ENCODE results near the gene CTNNBIP1.

CTNNBIP1 gene

GRCh38 chr1:9844756-9845155 lies 65.3 kb downstream of the CTNNBIP1 start:
- no peaks in the 10 kb centered on the region for H4K20me1 ChIP-seq (ENCODE audit: insufficient read depth)
- H3K4me3 ChIP-seq (IDR thresholded peaks at IDR 0.05; ENCODE audit: insufficient read depth, low read depth, low read length) = no peak overlapping the region
- no peaks in the 10 kb centered on the region for H3K27me3 ChIP-seq (ENCODE audit: insufficient read depth, low read depth)
- no peaks in the 10 kb centered on the region for H3K4me1 ChIP-seq (ENCODE audit: low read depth, poor library complexity, severe bottlenecking)
- TF ChIP-seq CTCF (conservative IDR thresholded peaks at IDR 0.05; ENCODE audit: low read depth, low read length) = no peak
- no peak overlapping the region for H3K9ac ChIP-seq
- no peak overlapping the region for H3K4me2 ChIP-seq
- H3K27ac ChIP-seq = no peak overlapping the region
- no peaks in the 10 kb centered on the region for H3K36me3 ChIP-seq (ENCODE audit: insufficient read depth)
- H3K79me2 ChIP-seq (ENCODE audit: insufficient read depth, low read depth) = no peaks in the 10 kb centered on the region
- H2AFZ ChIP-seq (ENCODE audit: low read depth) = no peak overlapping the region

- no peak overlapping the region for H3K27ac ChIP-seq
- no peaks in the 10 kb centered on the region for H3K4me1 ChIP-seq (ENCODE audit: low read depth, poor library complexity, severe bottlenecking)
- no peak for TF ChIP-seq CTCF (conservative IDR thresholded peaks at IDR 0.05; ENCODE audit: low read depth, low read length)
- no peaks in the 10 kb centered on the region for H3K27me3 ChIP-seq (ENCODE audit: insufficient read depth, low read depth)
- no peaks in the 10 kb centered on the region for H3K36me3 ChIP-seq (ENCODE audit: insufficient read depth)
- H4K20me1 ChIP-seq (ENCODE audit: insufficient read depth) = no peaks in the 10 kb centered on the region
- H2AFZ ChIP-seq (ENCODE audit: low read depth) = no peak overlapping the region
- no peak overlapping the region for H3K4me3 ChIP-seq (IDR thresholded peaks at IDR 0.05; ENCODE audit: insufficient read depth, low read depth, low read length)
- H3K4me2 ChIP-seq = no peak overlapping the region
- H3K9ac ChIP-seq = no peak overlapping the region
- H3K79me2 ChIP-seq (ENCODE audit: insufficient read depth, low read depth) = no peaks in the 10 kb centered on the region
Observed at GRCh38 chr1:9844106-9844505, 66.0 kb downstream of the CTNNBIP1 start.

GRCh38 chr1:9843576-9843945 lies 66.5 kb downstream of the CTNNBIP1 start:
- Histone ChIP-seq H4K20me1 (ENCODE audit: insufficient read depth) (no peaks in the 10 kb centered on the region), H3K27me3 (ENCODE audit: insufficient read depth, low read depth) (no peaks in the 10 kb centered on the region), H3K4me3 (IDR thresholded peaks at IDR 0.05; ENCODE audit: insufficient read depth, low read depth, low read length) (no peak overlapping the region), H2AFZ (ENCODE audit: low read depth) (no peak overlapping the region), H3K4me1 (ENCODE audit: low read depth, poor library complexity, severe bottlenecking) (no peaks in the 10 kb centered on the region), H3K79me2 (ENCODE audit: insufficient read depth, low read depth) (no peaks in the 10 kb centered on the region), H3K9ac (no peak overlapping the region), H3K36me3 (ENCODE audit: insufficient read depth) (no peaks in the 10 kb centered on the region), H3K27ac (no peak overlapping the region), H3K4me2 (no peak overlapping the region)
- no peak for TF ChIP-seq CTCF (conservative IDR thresholded peaks at IDR 0.05; ENCODE audit: low read depth, low read length)

GRCh38 chr1:9842781-9843575 lies 67.1 kb downstream of the CTNNBIP1 start:
- Histone ChIP-seq H3K27me3 (ENCODE audit: insufficient read depth, low read depth) (no peaks in the 10 kb centered on the region), H3K36me3 (ENCODE audit: insufficient read depth) (no peaks in the 10 kb centered on the region), H3K27ac (no peak overlapping the region), H3K4me1 (ENCODE audit: low read depth, poor library complexity, severe bottlenecking) (no peaks in the 10 kb centered on the region), H4K20me1 (ENCODE audit: insufficient read depth) (no peaks in the 10 kb centered on the region), H3K79me2 (ENCODE audit: insufficient read depth, low read depth) (no peaks in the 10 kb centered on the region), H2AFZ (ENCODE audit: low read depth) (no peak overlapping the region), H3K9ac (no peak overlapping the region), H3K4me3 (IDR thresholded peaks at IDR 0.05; ENCODE audit: insufficient read depth, low read depth, low read length) (no peak overlapping the region), H3K4me2 (no peak overlapping the region)
- TF ChIP-seq CTCF (conservative IDR thresholded peaks at IDR 0.05; ENCODE audit: low read depth, low read length) = no peak
